T-helper 1 cell treated with Interleukin-12 subunit alpha and Interleukin-12 subunit beta and Interleukin-4 antibody, amounts not matched to agents 30 μg/mL and 1 μg/mL, for 36 hours (primary cell): Measurements from ENCODE around the gene SDK1.

Experiments used
- H3K27ac Mint-ChIP-seq: one replicate; pipeline ENCODE4 v1.8.0; 2021; ENCODE audit warnings: mild to moderate bottlenecking, mixed read lengths
- H3K27me3 Mint-ChIP-seq: one replicate; pipeline ENCODE4 v1.8.0; 2021; ENCODE audit warnings: low read depth, mixed read lengths
- H3K36me3 Mint-ChIP-seq: one replicate; pipeline ENCODE4 v1.8.0; 2021; ENCODE audit warnings: low read depth, mixed read lengths
- H3K4me1 Mint-ChIP-seq: one replicate; pipeline ENCODE4 v1.8.0; 2021; ENCODE audit warnings: low read depth, mixed read lengths
- H3K4me3 Mint-ChIP-seq: one replicate; pipeline ENCODE4 v1.8.0; 2021; ENCODE audit warnings: mild to moderate bottlenecking, moderate library complexity, mixed read lengths
- H3K9me3 Mint-ChIP-seq: one replicate; pipeline ENCODE4 v1.8.0; 2021; ENCODE audit warnings: mixed read lengths

SDK1 gene

GRCh38 chr7:4066206-4066605 lies 765.2 kb downstream of the SDK1 start:
- Mint-ChIP-seq H3K27me3 (peaks cover 5% of the 10 kb centered on the region), H3K9me3 (no peaks in the 10 kb centered on the region), H3K4me1 (no peaks in the 10 kb centered on the region), H3K36me3 (no peaks in the 10 kb centered on the region), H3K27ac (no peak overlapping the region), H3K4me3 (no peak overlapping the region)

- Mint-ChIP-seq H3K4me3 (no peak overlapping the region), H3K36me3 (no peaks in the 10 kb centered on the region), H3K27me3 (peaks cover 5% of the 10 kb centered on the region), H3K9me3 (no peaks in the 10 kb centered on the region), H3K4me1 (no peaks in the 10 kb centered on the region), H3K27ac (no peak overlapping the region)
Measured at GRCh38 chr7:4066626-4067475, 765.8 kb downstream of the SDK1 start.

GRCh38 chr7:4067476-4067760 lies 766.4 kb downstream of the SDK1 start:
- H3K4me3 Mint-ChIP-seq, result no peak overlapping the region
- no peaks in the 10 kb centered on the region for H3K9me3 Mint-ChIP-seq
- H3K27me3 Mint-ChIP-seq, result peaks cover 5% of the 10 kb centered on the region
- no peaks in the 10 kb centered on the region for H3K36me3 Mint-ChIP-seq
- H3K27ac Mint-ChIP-seq, result no peak overlapping the region
- H3K4me1 Mint-ChIP-seq, result no peaks in the 10 kb centered on the region

- Mint-ChIP-seq H3K9me3 (no peaks in the 10 kb centered on the region), H3K4me1 (no peaks in the 10 kb centered on the region), H3K36me3 (no peaks in the 10 kb centered on the region), H3K27me3 (peaks cover 5% of the 10 kb centered on the region), H3K4me3 (no peak overlapping the region), H3K27ac (no peak overlapping the region)
Measured at GRCh38 chr7:4067874-4068273, 766.8 kb downstream of the SDK1 start.

- Mint-ChIP-seq H3K27ac (no peak overlapping the region), H3K36me3 (no peaks in the 10 kb centered on the region), H3K27me3 (peaks cover 5% of the 10 kb centered on the region), H3K9me3 (no peaks in the 10 kb centered on the region), H3K4me3 (no peak overlapping the region), H3K4me1 (no peaks in the 10 kb centered on the region)
Measured at GRCh38 chr7:4068286-4068685, 767.2 kb downstream of the SDK1 start.

GRCh38 chr7:4069268-4070095 lies 768.4 kb downstream of the SDK1 start:
- H3K4me1 Mint-ChIP-seq, result no peaks in the 10 kb centered on the region
- H3K27me3 Mint-ChIP-seq, result no peaks in the 10 kb centered on the region
- H3K27ac Mint-ChIP-seq, result no peak overlapping the region
- no peaks in the 10 kb centered on the region for H3K36me3 Mint-ChIP-seq
- no peak overlapping the region for H3K4me3 Mint-ChIP-seq
- no peaks in the 10 kb centered on the region for H3K9me3 Mint-ChIP-seq

GRCh38 chr7:4070214-4070613 lies 769.2 kb downstream of the SDK1 start:
- Mint-ChIP-seq H3K4me3 (no peak overlapping the region), H3K9me3 (no peaks in the 10 kb centered on the region), H3K27ac (no peak overlapping the region), H3K36me3 (no peaks in the 10 kb centered on the region), H3K27me3 (no peaks in the 10 kb centered on the region), H3K4me1 (no peaks in the 10 kb centered on the region)

GRCh38 chr7:4071370-4072058 lies 770.5 kb downstream of the SDK1 start:
- Mint-ChIP-seq H3K4me3 (no peak overlapping the region), H3K36me3 (no peaks in the 10 kb centered on the region), H3K4me1 (no peaks in the 10 kb centered on the region), H3K9me3 (no peaks in the 10 kb centered on the region), H3K27ac (no peak overlapping the region), H3K27me3 (no peaks in the 10 kb centered on the region)

GRCh38 chr7:4072161-4072925 lies 771.3 kb downstream of the SDK1 start:
- H3K4me3 Mint-ChIP-seq, result no peak overlapping the region
- no peaks in the 10 kb centered on the region for H3K36me3 Mint-ChIP-seq
- H3K27ac Mint-ChIP-seq, result no peak overlapping the region
- no peaks in the 10 kb centered on the region for H3K9me3 Mint-ChIP-seq
- no peaks in the 10 kb centered on the region for H3K4me1 Mint-ChIP-seq
- no peaks in the 10 kb centered on the region for H3K27me3 Mint-ChIP-seq

- Mint-ChIP-seq H3K4me3 (no peak overlapping the region), H3K27ac (no peak overlapping the region)
Measured at GRCh38 chr7:4073052-4073451, 772.0 kb downstream of the SDK1 start.

GRCh38 chr7:4073750-4074149 lies 772.7 kb downstream of the SDK1 start:
- no peaks in the 10 kb centered on the region for H3K4me1 Mint-ChIP-seq
- H3K9me3 Mint-ChIP-seq, result no peaks in the 10 kb centered on the region
- H3K27me3 Mint-ChIP-seq, result no peaks in the 10 kb centered on the region
- H3K27ac Mint-ChIP-seq, result no peak overlapping the region
- H3K4me3 Mint-ChIP-seq, result no peak overlapping the region
- H3K36me3 Mint-ChIP-seq, result no peaks in the 10 kb centered on the region

More at GRCh38 chr7:4073052-4073451, 772.0 kb downstream of the SDK1 start:
- Mint-ChIP-seq H3K9me3 (no peaks in the 10 kb centered on the region), H3K36me3 (no peaks in the 10 kb centered on the region), H3K4me1 (no peaks in the 10 kb centered on the region), H3K27me3 (no peaks in the 10 kb centered on the region)

GRCh38 chr7:4074407-4074806 lies 773.4 kb downstream of the SDK1 start:
- Mint-ChIP-seq H3K36me3 (no peaks in the 10 kb centered on the region), H3K9me3 (no peaks in the 10 kb centered on the region), H3K27me3 (no peaks in the 10 kb centered on the region), H3K27ac (no peak overlapping the region), H3K4me1 (no peaks in the 10 kb centered on the region), H3K4me3 (no peak overlapping the region)

GRCh38 chr7:4074994-4075393 lies 773.9 kb downstream of the SDK1 start:
- Mint-ChIP-seq H3K9me3 (no peaks in the 10 kb centered on the region), H3K27me3 (no peaks in the 10 kb centered on the region), H3K4me1 (no peaks in the 10 kb centered on the region), H3K36me3 (no peaks in the 10 kb centered on the region), H3K4me3 (no peak overlapping the region), H3K27ac (no peak overlapping the region)

- Mint-ChIP-seq H3K4me3 (no peak overlapping the region), H3K27ac (no peak overlapping the region)
Measured at GRCh38 chr7:4076701-4077294, 775.7 kb downstream of the SDK1 start.

More at GRCh38 chr7:4076701-4077294, 775.7 kb downstream of the SDK1 start:
- Mint-ChIP-seq H3K9me3 (no peaks in the 10 kb centered on the region), H3K27me3 (no peaks in the 10 kb centered on the region), H3K36me3 (no peaks in the 10 kb centered on the region), H3K4me1 (no peaks in the 10 kb centered on the region)
